Uterus (tissue), 4 donors: ENCODE results near the gene GANC. TPM values are rescaled to one million over a fixed set of nuclear protein-coding genes. Genes with fewer than 3 reads are reported as not detected.

Source experiments
- DNase-seq, 2 donors: peaks; one replicate each; pipeline ENCODE4 v3.0.0-alpha.2; 2019 to 2020
- H3K27ac ChIP-seq, 2 donors: fragments of 200-600 bp; sonication (generic); 1 replicate in 1 of 2; 2 replicates in 1 of 2; pipeline ENCODE4 v1.5.1; 2016 to 2018
- H3K27me3 ChIP-seq, 2 donors: fragments of 200-600 bp; sonication (generic); one replicate each; pipeline ENCODE4 v1.5.1; 2018 to 2019; ENCODE audit warnings: control low read depth in 1 of 2
- H3K36me3 ChIP-seq, 2 donors: fragments of 200-600 bp; sonication (generic); one replicate each; pipeline ENCODE4 v1.5.1; 2019; ENCODE audit warnings: control low read depth in 1 of 2
- H3K4me1 ChIP-seq, 2 donors: fragments of 200-600 bp; sonication (generic); one replicate each; pipeline ENCODE4 v1.5.1; 2018 to 2019; ENCODE audit warnings: control low read depth in 1 of 2
- H3K4me3 ChIP-seq, 2 donors: fragments of 200-600 bp; sonication (generic); 1 replicate in 1 of 2; 2 replicates in 1 of 2; pipeline ENCODE4 v1.5.1; 2018 to 2019; ENCODE audit warnings: mild to moderate bottlenecking in 1 of 2
- H3K9me3 ChIP-seq, 2 donors: fragments of 200-600 bp; sonication (generic); one replicate each; pipeline ENCODE4 v1.5.1; 2019; ENCODE audit warnings: control low read depth in 1 of 2
- CTCF ChIP-seq, 4 experiments: fragments of 200-600 bp in 2 of 4; fragments of 450-650 bp in 2 of 4; sonication (generic) in 2 of 4; IDR thresholded peaks; one replicate each; pipeline ENCODE4 v1.5.1; 2016 to 2019; ENCODE audit warnings: antibody characterized with exemption in 4 of 4, mild to moderate bottlenecking in 2 of 4, moderate library complexity in 1 of 4
- POLR2A ChIP-seq, 2 donors: fragments of 450-650 bp; IDR thresholded peaks; one replicate each; pipeline ENCODE4 v1.6.1; 2016; ENCODE audit warnings: antibody characterized with exemption in 2 of 2, mild to moderate bottlenecking in 1 of 2, moderate library complexity in 1 of 2
- intact Hi-C: fragments of 100-400 bp; cut with DNase I; formaldehyde crosslinking; loops from one replicate; pipeline ENCODE4 v1.15.1; 2023; ENCODE audit warnings: low total_unique reads
- total RNA-seq, 4 donors: library from RNA; depleted of rRNA in 3 of 4; stranded (reverse); fragments of >200 nt in 3 of 4; gene quantifications; one replicate each; pipeline versions ENCODE4 v1.1.0 to v1.2.4, GENCODE V29; 2014 to 2023
- donor health status: DM: yes; HTN: yes; CAD: no.

Gene GANC
- total RNA-seq, 4 donors from 2014 or later, result 11.8 to 48.9 (median 41.3) TPM

GRCh38 chr15:42264795-42265194 lies 8.2 kb upstream of the GANC start:
- Histone ChIP-seq H3K9me3 (no peaks in the 10 kb centered on the region), H3K36me3 (no peaks in the 10 kb centered on the region), H3K4me1 (no peaks in the 10 kb centered on the region), H3K27ac (no peak overlapping the region), H3K27me3 (no peaks in the 10 kb centered on the region), H3K4me3 (no peak overlapping the region)
- TF ChIP-seq POLR2A (IDR thresholded peaks at IDR 0.05) (no peak), CTCF (IDR thresholded peaks at IDR 0.05) (no peak)
- intact Hi-C loops, result no loop called here
- DNase-seq, result no peak

- intact Hi-C loops, result no loop called here
- Histone ChIP-seq H3K4me1 (peaks cover 0 to 7% of the 10 kb centered on the region in 2 donors), H3K27ac (no peak overlapping the region), H3K27me3 (no peaks in the 10 kb centered on the region), H3K4me3 (no peak overlapping the region), H3K9me3 (no peaks in the 10 kb centered on the region), H3K36me3 (no peaks in the 10 kb centered on the region)
- DNase-seq, result no peak
- no peak for TF ChIP-seq POLR2A (IDR thresholded peaks at IDR 0.05)
- no peak for TF ChIP-seq CTCF (IDR thresholded peaks at IDR 0.05)
Observed at GRCh38 chr15:42267286-42267685, 5.7 kb upstream of the GANC start.

GRCh38 chr15:42270551-42270950 lies 2.5 kb upstream of the GANC start:
- H3K27ac ChIP-seq, result no peak overlapping the region
- H3K9me3 ChIP-seq, result no peaks in the 10 kb centered on the region
- H3K27me3 ChIP-seq, result no peaks in the 10 kb centered on the region
- intact Hi-C loops, result no loop called here
- DNase-seq, result no peak
- peaks cover 0 to 8% of the 10 kb centered on the region in 2 donors for H3K4me1 ChIP-seq
- H3K36me3 ChIP-seq, result no peaks in the 10 kb centered on the region
- H3K4me3 ChIP-seq, result no peak overlapping the region
- TF ChIP-seq CTCF (IDR thresholded peaks at IDR 0.05) (no peak), POLR2A (IDR thresholded peaks at IDR 0.05) (no peak)

- no peak for DNase-seq
- intact Hi-C loops, result no loop called here
- TF ChIP-seq CTCF (IDR thresholded peaks at IDR 0.05) (no peak), POLR2A (IDR thresholded peaks at IDR 0.05) (no peak)
- Histone ChIP-seq H3K27ac (no peak overlapping the region), H3K9me3 (no peaks in the 10 kb centered on the region), H3K36me3 (no peaks in the 10 kb centered on the region), H3K4me3 (no peak overlapping the region), H3K4me1 (peaks cover 0 to 12% of the 10 kb centered on the region in 2 donors), H3K27me3 (no peaks in the 10 kb centered on the region)
Observed at GRCh38 chr15:42270996-42271395, 2.0 kb upstream of the GANC start.

- peaks cover 0 to 12% of the 10 kb centered on the region in 2 donors for H3K4me1 ChIP-seq
- TF ChIP-seq POLR2A (IDR thresholded peaks at IDR 0.05), result no peak
- no peak for TF ChIP-seq CTCF (IDR thresholded peaks at IDR 0.05)
- intact Hi-C loops, result no loop called here
Observed at GRCh38 chr15:42273900-42274701, 1.1 kb downstream of the GANC start.

More at GRCh38 chr15:42273900-42274701, 1.1 kb downstream of the GANC start:
- peak overlapping the region; percentile 99 to 100 for H3K27ac ChIP-seq
- H3K4me3 ChIP-seq, result peak overlapping the region; percentile 93 to 95
- DNase-seq, result peak; percentile 53 to 58
- H3K9me3 ChIP-seq, result no peaks in the 10 kb centered on the region
- no peaks in the 10 kb centered on the region for H3K27me3 ChIP-seq
- no peaks in the 10 kb centered on the region for H3K36me3 ChIP-seq
